Mononuclear cell (primary cell): ENCODE results near the gene RAB11FIP5. TPM values are rescaled to one million over a fixed set of nuclear protein-coding genes. Genes with fewer than 3 reads are reported as not detected.
A peak's percentile ranks its signal among the peaks of the same experiment; 100 is the strongest.

Experiments
- H3K27me3 ChIP-seq: 2 replicates; pipeline ENCODE4 v1.6.0; 2011; ENCODE audit warnings: low read length, control low read depth; ENCODE audit not compliant: insufficient read depth
- H3K4me1 ChIP-seq: 2 replicates; pipeline ENCODE4 v1.5.1; 2011; ENCODE audit warnings: mild to moderate bottlenecking, low read length, control low read depth; ENCODE audit not compliant: insufficient read depth
- H3K4me3 ChIP-seq: 2 replicates; pipeline ENCODE4 v1.5.1; 2011; ENCODE audit warnings: mild to moderate bottlenecking, low read length, moderate library complexity
- H3K9me3 ChIP-seq: 2 replicates; pipeline ENCODE4 v1.5.1; 2011; ENCODE audit warnings: low read depth, mild to moderate bottlenecking, control low read depth, low read length
- total RNA-seq: library from RNA; depleted of rRNA; stranded (reverse); fragments of >200 nt; gene quantifications from one replicate; pipeline ENCODE4 v1.2.3, GENCODE V29; 2012

The RAB11FIP5 gene
- total RNA-seq, 1 donor, result 14.5 TPM

DNA sequence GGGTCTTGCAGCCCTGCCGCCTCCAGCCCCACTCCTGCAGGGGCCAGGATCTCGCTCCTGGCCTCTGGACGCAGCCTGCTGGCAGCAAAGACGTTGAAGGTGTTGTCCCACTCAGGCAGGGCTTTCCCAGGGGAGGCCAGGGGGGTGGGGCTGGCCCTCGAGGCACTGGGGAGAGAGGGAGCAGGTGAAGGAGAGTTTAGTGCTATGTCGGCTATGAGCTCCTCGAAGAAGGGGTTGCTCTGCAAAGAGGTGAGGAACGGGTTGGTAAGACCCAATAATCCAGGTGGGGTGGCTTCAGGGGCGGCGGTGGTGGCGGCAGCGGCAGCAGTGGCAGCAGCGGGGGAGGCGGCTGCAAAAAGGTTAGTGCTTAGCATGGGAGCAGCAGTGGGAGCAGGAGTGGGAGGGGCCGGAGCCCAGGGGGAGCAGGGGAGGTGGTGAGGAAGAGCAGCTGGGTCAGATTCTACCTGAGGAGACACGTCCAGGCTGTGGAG is 31.5 kb downstream of the RAB11FIP5 start:
- H3K27me3 ChIP-seq, result no peaks in the 10 kb centered on the region
- no peaks in the 10 kb centered on the region for H3K9me3 ChIP-seq
- H3K4me3 ChIP-seq, result no peak overlapping the region
- no peaks in the 10 kb centered on the region for H3K4me1 ChIP-seq

- Histone ChIP-seq H3K9me3 (no peaks in the 10 kb centered on the region), H3K27me3 (no peaks in the 10 kb centered on the region), H3K4me3 (no peak overlapping the region), H3K4me1 (no peaks in the 10 kb centered on the region)
These were observed 32.2 kb downstream of the RAB11FIP5 start for GRCh38 chr2:73080321-73081131.

DNA sequence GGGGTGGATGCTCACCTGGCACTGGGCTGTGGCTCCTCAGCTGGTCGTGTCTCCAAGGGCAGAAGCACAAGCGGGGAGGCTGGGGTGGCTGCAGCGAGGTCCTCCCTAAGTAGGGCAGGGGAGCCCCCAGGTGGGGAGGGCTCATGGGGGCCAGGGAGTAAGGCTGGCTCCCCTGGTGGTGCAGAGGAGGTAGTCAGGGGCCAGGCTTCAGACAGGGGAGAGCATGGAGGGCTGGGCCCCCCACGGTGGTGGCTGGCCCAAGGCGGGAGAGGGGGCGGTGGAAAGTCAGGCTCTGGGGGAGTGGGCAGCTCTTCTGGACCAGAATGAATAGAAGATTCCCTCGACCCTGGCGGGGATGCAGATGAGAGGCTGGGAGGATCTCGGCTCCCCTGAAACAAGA is 33.1 kb downstream of the RAB11FIP5 start:
- H3K27me3 ChIP-seq, result no peaks in the 10 kb centered on the region
- no peak overlapping the region for H3K4me3 ChIP-seq
- no peaks in the 10 kb centered on the region for H3K4me1 ChIP-seq
- no peaks in the 10 kb centered on the region for H3K9me3 ChIP-seq

- H3K4me3 ChIP-seq, result no peak overlapping the region
- H3K9me3 ChIP-seq, result no peaks in the 10 kb centered on the region
- no peaks in the 10 kb centered on the region for H3K27me3 ChIP-seq
- no peaks in the 10 kb centered on the region for H3K4me1 ChIP-seq
These were observed 34.0 kb downstream of the RAB11FIP5 start for GRCh38 chr2:73078457-73079411.

GRCh38 chr2:73077424-73077795 is 35.3 kb downstream of the RAB11FIP5 start:
- Histone ChIP-seq H3K9me3 (no peaks in the 10 kb centered on the region), H3K27me3 (no peaks in the 10 kb centered on the region), H3K4me1 (peaks cover under 1% of the 10 kb centered on the region), H3K4me3 (no peak overlapping the region)

- Histone ChIP-seq H3K4me3 (no peak overlapping the region), H3K27me3 (no peaks in the 10 kb centered on the region)
These were observed 35.9 kb downstream of the RAB11FIP5 start for GRCh38 chr2:73076701-73077423.

GRCh38 chr2:73075477-73076373 is 37.0 kb downstream of the RAB11FIP5 start:
- peaks cover 8% of the 10 kb centered on the region for H3K4me1 ChIP-seq
- no peaks in the 10 kb centered on the region for H3K27me3 ChIP-seq
- H3K4me3 ChIP-seq, result no peak overlapping the region
- no peaks in the 10 kb centered on the region for H3K9me3 ChIP-seq

More at GRCh38 chr2:73076701-73077423, 35.9 kb downstream of the RAB11FIP5 start:
- Histone ChIP-seq H3K9me3 (no peaks in the 10 kb centered on the region), H3K4me1 (peaks cover 6% of the 10 kb centered on the region)

DNA sequence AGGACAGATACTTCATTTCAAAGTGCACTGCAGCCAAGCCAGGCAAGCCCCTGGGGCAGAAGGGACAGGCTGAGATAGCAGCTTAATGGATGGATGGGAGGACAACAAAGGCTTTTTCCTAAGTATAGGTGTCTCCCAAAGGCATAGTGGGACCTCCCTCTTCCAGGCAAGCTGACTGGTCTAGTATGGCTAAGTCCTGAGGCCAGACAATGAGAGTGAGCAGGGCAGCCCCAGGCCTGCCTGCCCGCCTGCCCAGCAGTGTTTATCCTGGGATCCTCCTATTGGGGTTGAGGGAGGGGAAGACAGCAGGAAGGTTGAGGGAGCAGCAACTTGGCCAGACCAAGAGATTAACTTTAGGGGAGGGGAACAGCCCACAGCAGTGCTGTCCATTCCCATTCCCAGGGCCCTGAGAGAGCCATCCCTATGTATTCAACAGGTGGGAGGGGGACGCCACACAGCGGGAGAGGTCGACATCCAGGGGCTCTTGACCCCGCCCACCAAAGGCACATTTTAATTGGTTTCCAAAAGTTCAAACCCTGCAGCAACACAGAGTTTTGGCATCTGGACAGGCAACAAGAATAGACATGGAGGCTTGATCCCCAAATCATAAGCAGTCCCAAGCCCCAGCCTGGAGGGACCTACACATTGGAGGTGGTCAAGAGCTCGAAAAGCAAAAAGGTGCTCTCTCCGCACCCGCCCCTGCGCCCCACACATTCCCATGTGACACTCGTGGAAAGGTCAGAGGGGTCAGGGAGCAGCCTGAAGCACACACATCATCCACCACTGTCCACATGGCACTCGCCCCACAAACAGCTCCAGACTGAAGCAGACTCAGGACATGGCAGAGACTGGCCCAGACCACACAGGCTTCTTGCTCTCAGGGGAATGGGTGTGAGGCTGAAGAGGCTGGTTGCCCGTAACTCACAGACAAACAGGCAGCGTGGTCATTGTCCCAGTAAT is 38.4 kb downstream of the RAB11FIP5 start:
- Histone ChIP-seq H3K4me3 (no peak overlapping the region), H3K9me3 (no peaks in the 10 kb centered on the region), H3K4me1 (peaks cover 20% of the 10 kb centered on the region), H3K27me3 (no peaks in the 10 kb centered on the region)

- Histone ChIP-seq H3K9me3 (no peaks in the 10 kb centered on the region), H3K27me3 (no peaks in the 10 kb centered on the region), H3K4me1 (peaks cover 36% of the 10 kb centered on the region), H3K4me3 (no peak overlapping the region)
These were observed 40.3 kb downstream of the RAB11FIP5 start for GRCh38 chr2:73072416-73072815.

DNA sequence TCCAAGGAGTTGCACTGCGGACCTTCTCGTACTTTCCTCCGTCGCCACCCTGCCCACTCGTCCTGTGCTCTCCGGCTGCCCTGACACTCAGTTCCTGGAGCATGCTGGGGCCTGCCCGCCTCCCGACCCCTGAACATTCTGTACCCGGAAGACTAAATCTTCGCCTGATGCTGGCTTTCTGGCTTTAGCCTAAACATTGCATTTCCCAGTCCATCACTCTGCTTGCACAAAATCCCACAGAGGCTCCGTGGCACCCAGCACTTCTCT is 40.7 kb downstream of the RAB11FIP5 start:
- H3K9me3 ChIP-seq, result no peaks in the 10 kb centered on the region

DNA sequence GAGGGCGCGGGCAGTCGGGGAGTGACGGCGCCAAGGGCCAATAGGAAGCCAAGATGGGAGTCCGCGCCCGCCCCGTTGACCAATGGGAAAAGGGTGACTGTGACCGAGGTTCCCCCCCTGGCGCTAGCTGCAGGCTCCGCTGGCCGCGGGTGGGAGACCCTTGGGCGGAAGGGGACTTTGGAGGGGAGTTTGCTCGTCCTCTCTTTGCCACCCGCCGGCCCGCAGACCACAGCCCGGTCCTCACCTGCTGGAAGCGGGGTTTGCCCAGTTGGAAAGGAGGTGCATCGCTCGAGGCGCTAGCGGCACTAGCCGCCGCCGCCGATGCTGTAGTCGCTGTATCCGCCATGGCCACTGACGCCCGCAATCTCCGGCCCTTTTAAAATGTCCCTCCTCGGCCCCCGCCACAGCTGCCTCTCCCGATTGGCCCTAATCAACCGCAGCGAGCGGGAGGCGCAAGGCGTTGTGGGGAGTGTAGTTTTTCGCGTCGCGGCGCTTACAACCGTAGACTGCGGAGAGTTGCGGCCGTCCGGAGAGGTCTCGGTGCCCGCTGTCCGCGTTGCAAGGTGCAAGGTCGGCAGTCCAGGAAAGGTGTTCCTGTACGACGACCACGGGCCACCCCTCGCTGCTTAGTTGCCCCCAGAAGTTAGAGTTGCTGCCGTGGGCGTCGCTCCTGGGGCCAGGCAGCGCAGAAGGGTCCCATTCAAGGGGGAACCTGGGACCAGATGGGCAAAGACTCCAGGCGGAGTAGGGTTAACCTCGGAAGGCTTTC is 41.2 kb downstream of the RAB11FIP5 start, which contains the start of gene SFXN5:
SFXN5 (minus strand) TSS at position 353 of the 769 bp plus-strand sequence; CDS start at position 346, 7 bp downstream.
- peaks cover 36% of the 10 kb centered on the region for H3K4me1 ChIP-seq
- no peaks in the 10 kb centered on the region for H3K9me3 ChIP-seq
- H3K4me3 ChIP-seq, result peak within 1 kb of the TSS; percentile 91
- no peaks in the 10 kb centered on the region for H3K27me3 ChIP-seq

More for the DNA sequence above, 40.7 kb downstream of the RAB11FIP5 start:
- peaks cover 36% of the 10 kb centered on the region for H3K4me1 ChIP-seq
- no peaks in the 10 kb centered on the region for H3K27me3 ChIP-seq
- H3K4me3 ChIP-seq, result peak overlapping the region; percentile 91

DNA sequence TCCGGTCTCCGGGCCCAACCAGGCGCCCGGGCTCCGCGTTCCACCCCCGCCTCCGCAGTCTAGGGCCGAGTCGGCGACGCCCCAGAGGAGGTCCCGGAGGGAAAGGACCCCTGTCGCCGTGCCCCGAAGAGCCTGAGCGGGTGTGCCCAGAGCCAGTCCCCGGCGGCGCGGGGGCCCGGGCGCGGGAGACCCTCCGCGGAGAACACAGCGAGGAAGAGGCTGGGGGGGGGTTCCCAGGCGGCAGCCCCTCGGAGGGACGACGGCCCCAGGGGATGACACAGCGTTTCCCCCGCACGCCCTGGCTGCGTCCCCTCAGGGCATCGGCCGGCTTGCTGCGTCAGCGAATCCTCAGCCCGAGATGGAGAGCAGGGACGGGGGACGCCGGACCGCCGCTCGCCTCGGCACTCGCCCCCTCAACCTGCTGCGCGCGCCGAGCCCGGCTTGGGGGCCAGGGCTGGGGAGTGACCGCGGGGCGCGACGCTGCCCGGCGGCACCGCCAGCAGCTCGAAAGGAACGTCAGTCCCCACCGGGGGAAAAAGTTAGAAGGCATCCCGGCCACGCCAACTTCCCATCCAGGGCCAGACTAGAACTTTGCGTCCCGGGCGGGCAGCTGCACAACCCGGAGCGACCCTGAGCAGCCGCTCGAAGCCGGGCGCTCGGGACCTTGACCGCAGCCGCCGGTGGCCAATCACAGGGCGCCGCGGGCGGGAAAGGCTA is 41.9 kb downstream of the RAB11FIP5 start:
- peaks cover 36% of the 10 kb centered on the region for H3K4me1 ChIP-seq
- peak overlapping the region; percentile 91 for H3K4me3 ChIP-seq
- H3K9me3 ChIP-seq, result no peaks in the 10 kb centered on the region
- no peaks in the 10 kb centered on the region for H3K27me3 ChIP-seq
